T-helper 2 cell treated with Interferon-gamma antibody and Interleukin-4, amounts not matched to agents 100 ng/mL and 5 ng/mL, for 36 hours (primary cell): ENCODE measurements around the gene SH3RF2. TPM values are rescaled to one million over a fixed set of nuclear protein-coding genes. Genes with fewer than 3 reads are reported as not detected.
"Not testable (repeated sequence)": the region's sequence is repeated elsewhere in the genome, so short reads cannot be mapped to it uniquely, and the experiment has no call there.

Experiments used
- intact Hi-C: fragments of 100-400 bp; cut with micrococcal nuclease; formaldehyde crosslinking; loops from one replicate; pipeline ENCODE4 v1.15.1; 2023
- total RNA-seq: library from RNA; stranded (reverse); gene quantifications from 2 replicates; pipeline ENCODE4 v1.2.3, GENCODE V29; 2022

SH3RF2 gene
- total RNA-seq, 1 donor from 2014 or later, result 0.14 TPM

DNA sequence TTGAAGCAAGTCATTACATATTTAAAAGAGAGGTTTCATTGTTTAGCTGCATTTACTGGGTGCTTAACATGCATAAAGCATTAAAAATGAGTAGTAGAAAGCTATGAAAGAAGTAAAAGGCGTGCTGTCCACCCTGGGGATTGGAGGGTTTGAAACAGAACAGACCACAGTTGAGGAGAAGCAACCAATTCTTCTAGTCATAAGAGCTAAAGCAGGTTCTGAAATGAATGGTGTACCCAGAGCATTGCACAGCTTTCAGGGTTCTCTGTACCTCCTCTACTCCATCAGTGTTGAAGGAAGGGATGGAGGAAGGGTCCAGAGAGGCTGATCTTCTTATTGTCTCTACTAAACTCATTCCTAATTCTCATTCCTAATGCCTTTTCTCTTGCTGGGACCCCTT, 68.9 kb downstream of the SH3RF2 start:
- intact Hi-C loops, result no loop called here

GRCh38 chr5:146005723-146006122, 69.3 kb downstream of the SH3RF2 start:
- intact Hi-C loops, result no loop called here

GRCh38 chr5:146006470-146007190, 70.3 kb downstream of the SH3RF2 start:
- intact Hi-C loops, result no loop called here

GRCh38 chr5:146007270-146007669, 70.9 kb downstream of the SH3RF2 start:
- intact Hi-C loops, result no loop called here

DNA sequence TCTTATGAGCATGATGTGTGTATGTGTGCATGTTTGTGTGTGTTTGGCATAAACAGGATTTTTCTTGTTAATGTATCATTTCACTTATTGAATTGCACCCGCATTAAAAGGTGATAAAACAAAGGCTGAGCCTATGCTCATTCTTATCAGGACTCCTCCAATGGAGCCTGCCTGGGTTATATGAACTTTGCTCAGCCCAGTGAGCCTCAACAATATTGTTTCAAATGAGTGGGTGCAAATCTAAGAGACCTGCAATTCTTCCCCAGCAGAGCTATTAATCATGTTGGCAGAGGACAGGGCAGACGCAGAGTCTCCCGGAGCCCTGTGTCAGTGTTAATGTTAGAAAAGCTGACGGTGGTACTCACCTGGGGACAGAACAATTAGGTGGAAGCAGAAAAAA, 71.6 kb downstream of the SH3RF2 start:
- intact Hi-C loops, result no loop called here

DNA sequence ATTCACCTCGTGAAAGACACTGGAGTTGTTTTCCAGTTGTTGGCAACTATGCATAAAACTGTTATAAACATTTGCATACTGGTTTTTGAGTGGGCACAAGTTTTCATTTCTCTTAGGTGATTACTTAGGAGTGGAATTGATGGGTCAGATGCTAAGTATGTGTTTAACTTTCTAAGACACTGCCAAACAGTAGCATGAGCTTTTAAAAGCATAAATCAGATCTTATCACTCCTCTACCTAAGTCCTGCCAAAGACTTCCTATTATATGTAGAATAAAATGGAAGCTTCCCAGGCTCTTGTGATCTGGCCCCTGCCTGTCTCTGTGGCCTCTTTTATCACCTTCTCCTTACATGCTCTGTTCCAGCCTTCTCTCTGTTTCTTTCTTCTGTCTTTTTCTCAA, 72.6 kb downstream of the SH3RF2 start:
- intact Hi-C loops, result no loop called here

DNA sequence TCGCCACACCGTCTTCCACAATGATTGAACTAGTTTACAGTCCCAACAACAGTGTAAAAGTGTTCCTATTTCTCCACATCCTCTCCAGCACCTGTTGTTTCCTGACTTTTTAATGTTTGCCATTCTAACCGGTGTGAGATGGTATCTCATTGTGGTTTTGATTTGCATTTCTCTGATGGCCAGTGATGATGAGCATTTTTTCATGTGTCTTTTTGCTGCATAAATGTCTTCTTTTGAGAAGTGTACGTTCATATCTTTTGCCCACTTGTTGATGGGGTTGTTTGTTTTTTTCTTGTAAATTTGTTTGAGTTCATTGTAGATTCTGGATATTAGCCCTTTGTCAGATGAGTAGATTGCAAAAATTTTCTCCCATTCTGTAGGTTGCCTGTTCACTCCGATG, 74.1 kb downstream of the SH3RF2 start:
- intact Hi-C loops, result not testable (repeated sequence)

DNA sequence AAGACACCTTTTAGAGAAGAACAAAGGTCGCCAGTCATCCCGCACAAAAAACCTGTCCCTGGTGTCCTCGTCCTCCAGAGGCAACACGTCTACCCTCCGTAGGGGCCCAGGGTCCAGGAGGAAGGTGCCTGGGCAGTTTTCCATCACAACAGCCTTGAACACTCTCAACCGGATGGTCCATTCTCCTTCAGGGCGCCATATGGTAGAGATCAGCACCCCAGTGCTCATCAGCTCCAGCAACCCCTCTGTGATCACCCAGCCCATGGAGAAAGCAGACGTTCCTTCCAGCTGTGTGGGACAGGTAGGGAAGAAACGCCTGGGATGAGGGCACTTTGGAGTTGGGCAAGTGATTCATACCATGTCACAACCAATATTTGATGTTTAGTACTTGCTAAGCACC, 77.4 kb downstream of the SH3RF2 start:
- intact Hi-C loops, result no loop called here

GRCh38 chr5:146015001-146015400, 78.6 kb downstream of the SH3RF2 start:
- intact Hi-C loops, result no loop called here

- intact Hi-C loops, result no loop called here
Measured at GRCh38 chr5:146016764-146017484, 80.5 kb downstream of the SH3RF2 start.

DNA sequence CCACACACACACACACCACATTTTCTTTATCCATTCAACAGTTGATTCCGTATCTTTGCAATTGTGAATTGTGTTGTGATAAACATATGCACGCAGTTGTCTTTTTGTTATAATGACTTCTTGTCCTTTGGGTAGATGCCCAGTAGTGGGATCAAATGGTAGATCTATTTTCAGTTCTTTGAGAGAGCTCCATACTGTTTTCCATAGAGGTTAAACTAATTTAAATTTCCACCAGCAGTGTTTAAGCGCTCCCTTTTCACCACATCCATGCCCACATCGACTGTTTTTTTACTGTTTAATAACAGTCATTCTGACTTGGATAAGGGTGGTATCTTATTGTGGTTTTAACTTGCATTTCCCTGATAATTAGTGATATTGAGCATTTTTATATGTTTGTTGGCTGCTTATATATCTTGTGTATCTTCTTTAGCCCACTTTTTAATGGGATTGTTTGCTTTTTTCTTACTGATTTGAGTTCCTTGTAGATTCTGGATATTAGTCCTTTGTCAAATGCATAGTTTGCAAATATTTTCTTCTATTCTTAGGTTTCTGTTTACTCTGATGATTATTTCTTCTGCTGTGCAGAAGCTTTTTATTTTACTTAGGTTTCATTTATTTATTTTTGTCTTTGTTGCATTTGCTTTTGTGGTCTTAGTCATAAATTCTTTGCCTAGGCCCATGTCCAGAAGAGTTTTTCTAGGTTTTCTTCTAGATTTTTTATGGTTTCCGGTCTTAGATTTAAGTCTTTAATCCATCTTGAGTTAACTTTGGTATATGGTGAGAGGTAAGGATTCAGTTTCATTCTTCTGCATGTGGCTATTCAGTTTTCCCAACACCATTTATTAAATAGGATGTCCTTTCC, 82.4 kb downstream of the SH3RF2 start:
- intact Hi-C loops, result no loop called here

DNA sequence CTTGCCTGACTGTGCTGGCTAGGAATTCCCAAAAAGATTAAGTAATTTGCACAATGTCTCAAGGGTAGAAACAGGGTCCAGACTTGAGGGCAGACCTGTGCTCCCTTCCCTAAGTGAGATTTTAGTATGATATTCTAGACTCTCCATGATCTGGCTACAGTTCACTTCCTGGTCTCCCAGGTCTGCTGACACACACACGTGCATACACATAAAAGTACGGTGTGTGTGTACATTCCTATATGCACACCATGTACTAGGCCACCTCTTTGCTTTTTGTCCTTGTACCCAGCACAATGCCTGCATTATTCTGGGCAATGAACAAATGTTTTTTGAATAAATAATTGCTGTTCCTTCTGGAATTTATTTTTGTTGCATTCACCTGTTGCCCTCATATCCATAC, 83.7 kb downstream of the SH3RF2 start:
- intact Hi-C loops, result no loop called here

DNA sequence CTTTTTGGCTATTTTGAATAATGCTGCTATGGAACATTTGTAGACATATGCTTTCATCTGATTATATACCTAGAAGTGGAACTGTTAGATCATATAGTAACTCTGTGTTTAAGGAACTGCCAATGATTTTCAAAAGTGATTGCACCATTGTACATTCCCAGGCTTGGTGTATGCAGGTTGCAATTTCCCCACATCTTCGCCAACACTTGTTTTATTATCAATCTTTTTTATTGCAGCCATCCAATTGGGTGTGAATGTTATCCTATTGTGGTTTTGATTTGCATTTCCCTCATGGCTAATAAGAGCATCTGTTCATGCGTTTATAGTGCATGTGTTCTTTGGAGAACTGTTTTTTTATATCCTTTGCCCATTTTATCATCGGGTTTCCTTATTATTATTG, 87.7 kb downstream of the SH3RF2 start:
- intact Hi-C loops, result no loop called here

GRCh38 chr5:146025114-146025680, 88.8 kb downstream of the SH3RF2 start:
- intact Hi-C loops, result no loop called here

- intact Hi-C loops, result no loop called here
Measured at GRCh38 chr5:146025681-146026080, 89.3 kb downstream of the SH3RF2 start.

DNA sequence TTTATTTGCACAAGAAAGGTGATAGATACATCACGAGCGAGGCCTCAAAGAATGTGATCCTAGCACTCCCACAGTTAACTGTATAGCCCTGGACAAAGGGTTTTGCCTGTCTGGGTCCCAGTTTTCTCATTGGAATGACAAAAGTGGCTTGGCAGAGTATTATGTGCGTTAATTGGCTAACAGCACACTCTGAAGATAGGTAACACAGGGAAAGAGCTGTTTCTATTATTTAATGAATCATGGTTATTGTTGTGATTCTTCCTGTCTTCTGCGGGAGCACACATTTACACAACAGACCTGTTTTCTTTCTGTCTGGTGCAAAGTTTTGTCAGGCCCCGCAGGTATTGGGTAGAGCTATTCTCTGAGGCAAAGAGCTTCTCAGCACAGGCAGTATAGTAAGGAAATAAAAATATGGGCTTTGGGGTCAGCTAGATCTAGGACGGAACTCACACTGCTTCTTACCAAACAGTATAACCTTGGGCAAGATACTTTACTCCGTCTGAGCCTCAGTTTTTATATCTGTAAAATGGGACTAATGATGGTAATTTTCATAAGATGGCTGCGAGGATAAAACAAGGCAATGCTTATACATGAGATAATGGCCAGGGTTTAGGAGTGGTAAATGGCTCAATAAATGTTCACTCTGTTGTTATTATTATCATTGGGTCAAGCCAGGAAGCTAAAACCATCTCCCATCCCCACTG, 90.1 kb downstream of the SH3RF2 start:
- intact Hi-C loops, result no loop called here

GRCh38 chr5:146027751-146028150, 91.4 kb downstream of the SH3RF2 start:
- intact Hi-C loops, result no loop called here

DNA sequence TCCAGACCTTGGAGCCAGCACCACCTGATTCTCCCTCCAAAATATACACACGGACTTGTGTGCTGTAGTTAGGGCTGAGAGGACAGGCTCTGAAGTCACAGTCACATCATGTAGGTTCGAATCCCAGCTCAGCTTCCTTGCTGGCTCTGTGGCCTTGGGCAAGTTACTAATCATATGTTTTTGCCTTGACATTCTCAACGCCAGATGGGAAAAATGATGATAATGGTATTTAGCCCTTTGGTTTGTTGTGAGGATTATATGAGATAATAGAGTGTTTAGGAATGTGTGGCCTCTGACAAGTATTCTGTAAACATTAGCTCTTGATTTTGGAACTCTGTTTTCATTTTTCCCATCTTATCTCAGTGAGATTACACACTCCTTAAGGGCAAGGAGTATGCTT, 96.5 kb downstream of the SH3RF2 start:
- intact Hi-C loops, result no loop called here

DNA sequence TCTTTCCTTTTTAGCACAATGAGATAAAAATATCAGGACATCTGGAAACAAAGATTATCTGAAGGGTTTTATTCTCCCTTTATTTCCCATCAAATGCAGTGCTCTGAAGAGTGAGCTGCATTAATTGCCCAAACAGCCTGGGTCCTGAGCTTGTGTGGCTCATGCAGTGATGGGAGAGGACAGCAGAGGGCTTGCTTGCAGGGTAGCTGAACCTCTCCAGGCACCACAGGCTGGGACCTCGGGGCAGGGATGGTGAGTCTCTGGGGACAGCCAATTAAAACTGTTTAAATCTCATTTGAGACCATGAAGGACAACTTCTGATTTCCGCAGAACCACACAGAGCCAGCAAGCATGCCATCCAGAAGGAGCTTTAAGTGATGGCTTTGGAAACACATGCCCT, 97.7 kb downstream of the SH3RF2 start:
- intact Hi-C loops, result no loop called here

- intact Hi-C loops, result no loop called here
Measured at GRCh38 chr5:146034605-146035004, 98.2 kb downstream of the SH3RF2 start.

GRCh38 chr5:146039420-146039819, 103.0 kb downstream of the SH3RF2 start:
- intact Hi-C loops, result no loop called here
